Measurements from ENCODE around the gene ZNF76.
"Not testable (repeated sequence)": the region's sequence is repeated elsewhere in the genome, so short reads cannot be mapped to it uniquely, and the experiment has no call there.

Gene ZNF76

DNA sequence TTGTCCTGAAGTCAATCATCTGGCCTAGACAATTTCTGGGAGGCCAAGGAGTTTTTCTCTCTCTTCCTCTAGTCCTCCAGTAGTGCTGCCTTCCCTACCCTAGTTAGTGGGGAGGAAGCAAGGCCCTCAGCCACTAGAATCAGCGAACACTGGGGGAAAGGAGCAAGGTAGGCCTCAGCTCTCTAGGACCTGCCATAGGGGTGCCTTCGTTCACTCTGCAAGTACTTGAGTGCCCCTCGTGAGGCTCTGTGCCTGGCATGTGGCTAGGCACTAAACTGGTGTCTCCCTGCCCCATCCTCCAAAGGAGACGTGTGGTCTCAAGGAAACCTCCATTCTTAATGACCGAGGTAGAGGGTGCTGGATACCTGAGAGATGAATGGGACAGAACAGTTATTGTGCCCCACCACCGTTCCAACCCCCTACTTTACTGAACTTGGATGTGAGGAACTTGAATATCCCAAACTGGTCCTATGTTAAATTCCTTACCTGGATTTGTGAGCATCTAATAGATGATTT lies 39.1 kb downstream of the ZNF76 start:
- no peak for DNase-seq (ENCODE audit: low read depth)
- TF ChIP-seq, protein P1, sequence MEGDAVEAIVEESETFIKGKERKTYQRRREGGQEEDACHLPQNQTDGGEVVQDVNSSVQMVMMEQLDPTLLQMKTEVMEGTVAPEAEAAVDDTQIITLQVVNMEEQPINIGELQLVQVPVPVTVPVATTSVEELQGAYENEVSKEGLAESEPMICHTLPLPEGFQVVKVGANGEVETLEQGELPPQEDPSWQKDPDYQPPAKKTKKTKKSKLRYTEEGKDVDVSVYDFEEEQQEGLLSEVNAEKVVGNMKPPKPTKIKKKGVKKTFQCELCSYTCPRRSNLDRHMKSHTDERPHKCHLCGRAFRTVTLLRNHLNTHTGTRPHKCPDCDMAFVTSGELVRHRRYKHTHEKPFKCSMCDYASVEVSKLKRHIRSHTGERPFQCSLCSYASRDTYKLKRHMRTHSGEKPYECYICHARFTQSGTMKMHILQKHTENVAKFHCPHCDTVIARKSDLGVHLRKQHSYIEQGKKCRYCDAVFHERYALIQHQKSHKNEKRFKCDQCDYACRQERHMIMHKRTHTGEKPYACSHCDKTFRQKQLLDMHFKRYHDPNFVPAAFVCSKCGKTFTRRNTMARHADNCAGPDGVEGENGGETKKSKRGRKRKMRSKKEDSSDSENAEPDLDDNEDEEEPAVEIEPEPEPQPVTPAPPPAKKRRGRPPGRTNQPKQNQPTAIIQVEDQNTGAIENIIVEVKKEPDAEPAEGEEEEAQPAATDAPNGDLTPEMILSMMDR (IDR thresholded peaks at IDR 0.05; ENCODE audit: low read depth, low read length, missing control alignments) = no peak
- peak overlapping the region; percentile 93 for H3K4me3 ChIP-seq (ENCODE audit: low read depth, low read length)

DNA sequence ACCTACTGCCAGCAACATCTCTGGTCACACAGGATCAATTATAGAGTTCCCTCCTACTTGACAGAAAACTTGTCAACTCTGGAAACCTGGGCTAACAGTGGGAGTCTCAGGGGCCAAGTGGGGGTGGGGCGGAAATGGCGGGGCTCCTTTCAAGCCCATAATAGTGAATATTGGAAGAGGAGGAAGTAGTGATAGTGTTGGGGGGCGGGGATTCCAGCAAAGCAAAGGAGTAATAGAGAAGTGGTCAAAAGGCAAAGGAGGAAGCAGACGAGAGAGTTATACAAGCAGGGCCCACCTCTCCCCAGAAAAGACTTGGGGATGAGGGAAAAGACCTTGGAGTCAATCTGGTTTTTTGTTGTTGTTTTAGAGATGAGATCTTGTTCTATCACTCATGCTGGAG lies 40.1 kb downstream of the ZNF76 start:
- no peak for DNase-seq (ENCODE audit: low read depth)
- H3K4me3 ChIP-seq (ENCODE audit: low read depth, low read length) = peak overlapping the region; percentile 93
- TF ChIP-seq, protein P1 (IDR thresholded peaks at IDR 0.05; ENCODE audit: low read depth, low read length, missing control alignments) = no peak

DNA sequence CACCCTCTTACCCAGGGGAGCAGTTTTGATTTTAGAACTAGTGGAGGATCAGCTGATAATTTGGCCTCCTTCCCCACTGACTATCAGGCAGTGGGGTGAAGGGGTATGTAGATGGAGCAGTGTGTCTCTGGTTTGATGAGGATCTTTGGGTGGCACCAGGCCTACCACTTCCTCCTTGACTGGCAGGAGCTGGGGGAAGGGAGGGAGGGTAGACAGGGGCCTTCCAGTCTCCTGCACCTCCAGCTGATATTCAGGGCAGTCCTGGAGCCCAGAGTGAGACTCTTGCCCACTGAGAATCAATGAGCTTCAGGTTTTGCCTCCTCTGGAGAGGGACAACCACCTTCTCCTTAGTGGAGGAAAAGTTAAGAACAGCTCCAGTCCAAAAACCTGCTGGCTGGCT lies 41.3 kb downstream of the ZNF76 start:
- DNase-seq (ENCODE audit: low read depth) = no peak
- TF ChIP-seq, protein P1 (IDR thresholded peaks at IDR 0.05; ENCODE audit: low read depth, low read length, missing control alignments) = no peak
- H3K4me3 ChIP-seq (ENCODE audit: low read depth, low read length) = no peak overlapping the region

DNA sequence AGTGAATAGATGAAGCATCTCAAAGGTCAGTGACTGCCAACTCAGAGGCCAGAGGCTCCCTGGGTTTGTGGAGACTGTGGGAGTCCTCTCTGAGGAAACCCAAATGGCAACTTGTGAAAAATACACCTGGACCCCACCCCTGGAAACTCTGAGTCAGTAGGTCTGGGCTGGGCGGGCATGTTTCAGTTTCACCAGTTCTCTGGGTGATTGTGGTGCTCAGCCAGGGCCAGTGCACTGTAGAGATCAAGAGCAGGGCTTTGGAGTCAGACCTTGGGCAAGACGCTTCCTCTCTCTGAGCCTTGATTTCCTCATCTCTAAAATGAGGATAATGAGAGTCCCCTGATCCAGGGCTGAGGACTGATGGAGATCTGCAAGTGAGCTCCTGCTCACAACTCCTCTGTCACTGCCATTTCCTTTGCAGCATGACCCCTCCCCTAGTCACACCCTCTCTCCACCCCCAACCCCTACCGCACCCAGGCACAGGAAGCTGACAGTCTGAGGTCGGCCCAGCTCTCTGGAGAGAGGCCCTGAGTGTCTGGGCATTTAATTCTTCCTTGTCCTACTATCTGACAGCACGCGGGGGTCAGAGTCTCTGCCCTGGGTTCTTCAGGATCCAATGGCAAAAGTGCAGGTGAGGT lies 43.2 kb downstream of the ZNF76 start:
- peak; percentile 68 for DNase-seq (ENCODE audit: low read depth)
- peak overlapping the region; percentile 16 for H3K4me3 ChIP-seq (ENCODE audit: low read depth, low read length)
- TF ChIP-seq, protein P1 (IDR thresholded peaks at IDR 0.05; ENCODE audit: low read depth, low read length, missing control alignments) = no peak

DNA sequence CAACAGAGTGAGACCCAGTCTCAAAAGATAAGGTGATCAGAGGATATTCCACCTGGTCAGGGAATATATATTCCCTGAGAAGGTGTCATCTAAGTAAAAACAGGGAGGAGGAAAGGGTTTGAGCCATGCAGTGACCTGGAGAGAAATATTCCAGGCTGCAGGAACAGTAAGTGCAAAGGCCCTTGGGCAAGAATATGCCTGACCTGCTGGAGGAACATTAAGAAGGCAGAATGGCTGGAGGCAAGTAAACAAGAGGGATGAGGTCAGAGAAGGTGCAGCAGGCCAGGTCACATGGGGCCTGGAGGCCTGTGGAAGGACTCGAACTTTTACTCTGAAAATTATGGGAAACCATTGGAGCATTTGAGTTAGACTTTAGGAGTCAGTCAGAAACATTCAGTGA lies 44.8 kb downstream of the ZNF76 start:
- TF ChIP-seq, protein P1 (IDR thresholded peaks at IDR 0.05; ENCODE audit: low read depth, low read length, missing control alignments) = no peak
- no peak overlapping the region for H3K4me3 ChIP-seq (ENCODE audit: low read depth, low read length)
- DNase-seq (ENCODE audit: low read depth) = no peak

DNA sequence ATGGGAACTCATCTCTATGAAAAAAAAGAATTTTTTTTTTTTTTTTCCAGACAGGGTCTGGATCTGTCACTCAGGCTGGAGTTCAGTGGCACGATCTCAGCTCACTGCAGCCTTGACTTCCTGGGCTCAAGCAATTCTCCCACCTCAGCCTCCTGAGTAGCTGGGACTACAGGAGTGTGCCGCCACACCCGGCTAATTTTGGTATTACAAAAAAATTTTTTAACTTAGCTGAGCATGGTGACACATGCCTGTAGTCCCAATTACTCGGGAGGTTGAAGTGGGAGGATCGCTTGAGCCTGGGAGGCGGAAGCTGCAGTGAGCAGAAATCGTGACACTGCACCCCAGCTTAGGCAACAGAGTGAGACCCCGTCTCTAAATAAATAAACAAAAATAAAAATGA lies 45.6 kb downstream of the ZNF76 start:
- H3K4me3 ChIP-seq (ENCODE audit: low read depth, low read length) = no peak overlapping the region
- TF ChIP-seq, protein P1 (IDR thresholded peaks at IDR 0.05; ENCODE audit: low read depth, low read length, missing control alignments) = no peak
- DNase-seq (ENCODE audit: low read depth) = no peak

DNA sequence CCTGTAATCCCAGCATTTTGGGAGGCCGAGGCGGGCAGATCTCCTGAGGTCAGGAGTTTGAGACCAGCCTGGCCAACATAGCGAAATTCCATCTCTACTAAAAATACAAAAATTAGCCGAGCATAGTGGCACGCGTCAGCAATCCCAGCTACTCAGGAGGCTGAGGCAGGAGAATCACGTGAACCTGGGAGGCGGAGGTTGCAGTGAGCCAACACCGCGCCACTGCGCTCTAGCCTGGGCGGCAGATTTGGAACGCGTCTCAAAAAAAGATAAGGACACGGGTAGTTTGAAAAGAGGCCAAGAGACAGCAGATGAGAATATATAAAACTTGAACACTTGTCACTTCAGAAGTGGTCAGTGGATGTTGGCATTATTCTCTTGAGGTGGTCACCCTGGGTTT lies 47.6 kb downstream of the ZNF76 start:
- not testable (repeated sequence) for DNase-seq (ENCODE audit: low read depth); H3K4me3 ChIP-seq (ENCODE audit: low read depth, low read length)

DNA sequence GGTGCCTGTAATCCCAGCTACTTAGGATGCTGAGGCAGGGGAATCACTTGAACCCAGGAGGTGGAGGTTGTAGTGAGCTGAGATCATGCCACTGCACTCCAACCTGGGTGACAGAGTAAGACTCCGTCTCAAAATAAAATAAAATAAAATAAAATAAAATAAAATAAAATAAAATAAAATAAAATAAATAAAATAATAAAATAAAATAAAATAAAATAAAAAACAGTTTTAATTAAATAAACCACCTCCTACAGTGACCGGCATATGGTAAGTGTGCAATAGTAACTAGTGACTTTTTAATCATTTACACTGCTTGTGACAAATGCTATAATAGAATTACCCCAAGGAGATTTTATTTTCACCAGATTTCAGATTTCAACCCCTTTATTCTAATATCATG lies 49.0 kb downstream of the ZNF76 start:
- not testable (repeated sequence) for DNase-seq (ENCODE audit: low read depth); H3K4me3 ChIP-seq (ENCODE audit: low read depth, low read length)
